Tibial nerve (tissue), 4 donors: ENCODE data around the gene STAMBP.

Source experiments
- CTCF ChIP-seq, 5 experiments: fragments of 200-600 bp in 3 of 5; fragments of 450-650 bp in 2 of 5; sonication (generic) in 3 of 5; IDR thresholded peaks; one replicate each; pipeline ENCODE4 v1.5.1; 2016 to 2019; ENCODE audit warnings: antibody characterized with exemption in 5 of 5, mild to moderate bottlenecking in 3 of 5, moderate library complexity in 2 of 5
- EP300 ChIP-seq, 2 donors: sonication (generic); formaldehyde crosslinking; IDR thresholded peaks; one replicate each; pipeline ENCODE4 v1.6.1; 2017; ENCODE audit warnings: antibody characterized with exemption in 2 of 2, mild to moderate bottlenecking in 1 of 2
- POLR2A ChIP-seq, 2 donors: fragments of 450-650 bp; IDR thresholded peaks; one replicate each; pipeline ENCODE4 v1.6.1; 2017; ENCODE audit warnings: antibody characterized with exemption in 2 of 2, mild to moderate bottlenecking in 2 of 2, moderate library complexity in 2 of 2

GRCh38 chr2:73842739-73843019 lies 13.9 kb downstream of the STAMBP start:
- TF ChIP-seq CTCF (IDR thresholded peaks at IDR 0.05) (no peak), POLR2A (IDR thresholded peaks at IDR 0.05) (no peak), EP300 (IDR thresholded peaks at IDR 0.05) (no peak)
